ENCODE data around the gene INVS. TPM values are rescaled to one million over a fixed set of nuclear protein-coding genes. Genes with fewer than 3 reads are reported as not detected.

Gene INVS
- total and polyA plus RNA-seq, 2 of the 4 experiments (the other 2 are of a cell fraction) = 9.2 to 33.5 TPM

DNA sequence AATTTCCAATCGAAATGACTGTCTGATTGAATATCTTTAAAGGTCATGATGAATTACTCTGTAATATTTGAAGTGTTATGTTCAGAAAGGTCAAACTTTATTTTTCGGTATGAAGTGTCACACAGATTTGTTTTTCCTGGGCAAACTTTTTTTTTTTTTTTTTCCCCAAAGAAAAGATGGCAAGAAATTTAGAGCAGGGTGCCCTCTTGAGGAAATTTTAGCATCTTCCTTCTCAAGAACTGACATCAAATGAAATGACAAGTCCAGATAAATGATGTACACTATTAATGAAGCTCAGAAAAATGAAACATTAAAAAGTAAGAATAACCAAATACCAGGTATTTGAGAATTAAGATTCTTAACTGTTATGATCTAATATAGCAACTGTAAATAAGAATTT is 123.6 kb downstream of the INVS start:
- Histone ChIP-seq H3K9ac (ENCODE audit: low read depth, low read length) (no peak overlapping the region), H3K27me3 (ENCODE audit: control insufficient read depth, insufficient read depth, low read length) (no peaks in the 10 kb centered on the region), H2BK15ac (ENCODE audit: low read depth, low read length) (no peak overlapping the region), H2BK120ac (ENCODE audit: low read depth, low read length) (no peak overlapping the region), H2AK5ac (ENCODE audit: low read depth, low read length) (no peak overlapping the region), H3K27ac (ENCODE audit: insufficient read depth, low read length) (no peak overlapping the region), H3K4me1 (ENCODE audit: control insufficient read depth, insufficient read depth, low read length) (peaks cover 2% of the 10 kb centered on the region), H4K5ac (ENCODE audit: low read depth, low read length) (no peak overlapping the region), H3K9me1 (ENCODE audit: insufficient read depth, low read length) (no peaks in the 10 kb centered on the region), H3K79me1 (ENCODE audit: low read depth in 1 of 2, low read length in 2 of 2) (no peaks in the 10 kb centered on the region; a peak in 1 of 4 replicates), H3K18ac (ENCODE audit: low read depth, low read length) (no peak overlapping the region), H4K91ac (ENCODE audit: insufficient read depth, low read depth, low read length) (no peak overlapping the region), H3K14ac (replicated peaks; ENCODE audit: low read depth, low read length) (no peak overlapping the region), H3K4me2 (ENCODE audit: low read depth, low read length) (no peak overlapping the region), H3K4ac (ENCODE audit: low read depth, low read length) (no peak overlapping the region), H2AK9ac (replicated peaks; ENCODE audit: low read depth, low read length, poor library complexity) (no peak overlapping the region), H3K23ac (ENCODE audit: low read depth, low read length) (no peak overlapping the region), H3K36me3 (ENCODE audit: control insufficient read depth, insufficient read depth, low read length) (peaks cover 2% of the 10 kb centered on the region; the same call in 1 of the 2 replicates), H4K20me1 (ENCODE audit: insufficient read depth, low read length) (no peaks in the 10 kb centered on the region), H2BK5ac (ENCODE audit: low read depth, low read length, poor library complexity, severe bottlenecking) (no peak overlapping the region), H3K9me3 (ENCODE audit: control insufficient read depth, insufficient read depth, low read length) (no peaks in the 10 kb centered on the region), H3K4me3 (ENCODE audit: insufficient read depth, low read depth, low read length) (no peak overlapping the region), H2BK20ac (ENCODE audit: low read depth, low read length) (no peak overlapping the region), H4K8ac (ENCODE audit: low read depth in 2 of 2, low read length in 2 of 2) (no peak overlapping the region), H3K56ac (ENCODE audit: extremely low read depth, insufficient read depth, low read length) (no peak overlapping the region), H2AFZ (replicated peaks; ENCODE audit: low read length, poor library complexity) (no peak overlapping the region)
- WGBS, 2 experiments (ENCODE audit: extremely low coverage in 2 of 2, insufficient read length in 1 of 2) = no CpG with 5 or more reads among the region's 2 CpGs
- no TSS peak for BruUV-seq (replicated peaks)
- DNase-seq (peak; percentile 53), ATAC-seq (ENCODE audit: low read depth) (0 out of 2 replicates have a peak, but pooled peaks have one; percentile 27)
- intact Hi-C loops (cut with micrococcal nuclease) = loop anchor here (1.0 to 5.0 kb wide), 7 partner anchors 100 to 955 kb away; partner anchors contain the start of gene NR4A3
- ChIA-PET CTCF (interaction anchor here (0.5 to 1.0 kb wide), 9 partner anchors 12 to 1326 kb away, joined by 3 to 6 read pairs (median 4); no protein-coding TSS in a partner anchor), POLR2A (ENCODE audit: unreplicated experiment) (no interaction called here)
- TF ChIP-seq SMC3 (IDR thresholded peaks at IDR 0.05; ENCODE audit: low read depth, low read length) = peak; percentile 59
- no peak for TF ChIP-seq RFX5 (IDR thresholded peaks at IDR 0.05; ENCODE audit: low read depth, low read length)
- TF ChIP-seq, protein P1, sequence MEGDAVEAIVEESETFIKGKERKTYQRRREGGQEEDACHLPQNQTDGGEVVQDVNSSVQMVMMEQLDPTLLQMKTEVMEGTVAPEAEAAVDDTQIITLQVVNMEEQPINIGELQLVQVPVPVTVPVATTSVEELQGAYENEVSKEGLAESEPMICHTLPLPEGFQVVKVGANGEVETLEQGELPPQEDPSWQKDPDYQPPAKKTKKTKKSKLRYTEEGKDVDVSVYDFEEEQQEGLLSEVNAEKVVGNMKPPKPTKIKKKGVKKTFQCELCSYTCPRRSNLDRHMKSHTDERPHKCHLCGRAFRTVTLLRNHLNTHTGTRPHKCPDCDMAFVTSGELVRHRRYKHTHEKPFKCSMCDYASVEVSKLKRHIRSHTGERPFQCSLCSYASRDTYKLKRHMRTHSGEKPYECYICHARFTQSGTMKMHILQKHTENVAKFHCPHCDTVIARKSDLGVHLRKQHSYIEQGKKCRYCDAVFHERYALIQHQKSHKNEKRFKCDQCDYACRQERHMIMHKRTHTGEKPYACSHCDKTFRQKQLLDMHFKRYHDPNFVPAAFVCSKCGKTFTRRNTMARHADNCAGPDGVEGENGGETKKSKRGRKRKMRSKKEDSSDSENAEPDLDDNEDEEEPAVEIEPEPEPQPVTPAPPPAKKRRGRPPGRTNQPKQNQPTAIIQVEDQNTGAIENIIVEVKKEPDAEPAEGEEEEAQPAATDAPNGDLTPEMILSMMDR (conservative IDR thresholded peaks at IDR 0.05; ENCODE audit: low read depth, low read length) = peak; percentile 61
- TF ChIP-seq RAD21 (IDR thresholded peaks at IDR 0.05; ENCODE audit: low read length) = peak; percentile 64
- TF ChIP-seq POLR2A (IDR thresholded peaks at IDR 0.05; ENCODE audit: low read depth, low read length) = no peak
- no peak for TF ChIP-seq BHLHE40 (IDR thresholded peaks at IDR 0.05; ENCODE audit: low read depth, low read length)
- in situ Hi-C loops (cut with MboI; ENCODE audit: low sequenced_read_pairs) = loop anchor here (10.0 to 25.0 kb wide), 3 partner anchors 198 to 960 kb away; partner anchors contain the start of gene NR4A3
- dilution Hi-C loops (cut with HindIII; ENCODE audit: low sequenced_read_pairs, unreplicated experiment) = no loop called here
